Kidney (tissue), 14 donors: Measurements from ENCODE around the gene CCNG1. TPM values are rescaled to one million over a fixed set of nuclear protein-coding genes. Genes with fewer than 3 reads are reported as not detected.

ENCODE experiments used
- DNase-seq, 5 donors: peaks; one replicate each; pipeline ENCODE4 v3.0.0-alpha.2; 2013 to 2020
- FAIRE-seq: peaks from 2 replicates; lab custom pipeline; 2012; peaks lifted over from hg19 to GRCh38; lab: Jason Lieb, UNC
- H3K27ac ChIP-seq, 2 donors: one replicate each; pipeline ENCODE4 v1.7.0; 2013; ENCODE audit warnings: low read depth in 2 of 2, low read length in 2 of 2, inconsistent platforms in 1 of 2
- H3K27me3 ChIP-seq: one replicate; pipeline ENCODE4 v1.7.1; 2013; ENCODE audit warnings: low read length, inconsistent platforms; ENCODE audit not compliant: control insufficient read depth, insufficient read depth
- H3K36me3 ChIP-seq, 3 donors: one replicate each; pipeline versions ENCODE4 v1.7.0 to v1.7.1; 2013; ENCODE audit warnings: low read length in 3 of 3, control low read depth in 1 of 3, inconsistent platforms in 1 of 3; ENCODE audit not compliant: insufficient read depth in 3 of 3, control insufficient read depth in 2 of 3
- H3K4me1 ChIP-seq, 3 donors: one replicate each; pipeline versions ENCODE4 v1.7.0 to v1.7.1; 2013; ENCODE audit warnings: low read length in 3 of 3, inconsistent platforms in 1 of 3, low read depth in 1 of 3; ENCODE audit not compliant: control insufficient read depth in 2 of 3, insufficient read depth in 2 of 3
- H3K4me3 ChIP-seq, 3 donors: one replicate each; pipeline versions ENCODE4 v1.7.0 to v1.8.1; 2013; ENCODE audit warnings: low read length in 3 of 3, control low read depth in 1 of 3, inconsistent platforms in 1 of 3
- H3K9ac ChIP-seq, 3 donors: one replicate each; pipeline versions ENCODE4 v1.7.0 to v1.7.1; 2013; ENCODE audit warnings: low read length in 3 of 3, control low read depth in 1 of 3, inconsistent platforms in 1 of 3
- H3K9me3 ChIP-seq, 3 donors: one replicate each; pipeline versions ENCODE4 v1.7.0 to v1.7.1; 2013; ENCODE audit warnings: low read length in 3 of 3, control low read depth in 1 of 3, inconsistent platforms in 1 of 3; ENCODE audit not compliant: control insufficient read depth in 2 of 3, insufficient read depth in 1 of 3
- intact Hi-C: fragments of 100-400 bp; cut with DNase I; formaldehyde crosslinking; loops from one replicate; pipeline ENCODE4 v1.11.1; 2022
- polyA plus RNA-seq: library from polyadenylated mRNA; stranded (reverse); fragments of 350-450 nt; fragmentation: Illumina TruSeq; extraction: RNeasy Lipid Tissue Mini Kit (QIAGEN cat#74804); gene quantifications from one replicate; pipeline ENCODE4 v1.2.3, GENCODE V29; 2014; ENCODE audit warnings: low read depth, low replicate concordance; ENCODE audit not compliant: insufficient read depth
- total RNA-seq: library from RNA; stranded (reverse); fragmentation: NEBNext Ultra II Directional; extraction: Animal tissue kit (Norgen Biotek cat#: 25700); gene quantifications from one replicate; pipeline ENCODE4 v1.2.1, GENCODE V29; 2021
- TF ChIP-seq, protein P1 (sequence below): IDR thresholded peaks from 3 replicates; pipeline ENCODE4 v1.5.1; 2012; ENCODE audit warnings: mild to moderate bottlenecking, moderate library complexity, borderline replicate concordance; ENCODE audit not compliant: insufficient read depth; ENCODE audit errors: extremely low read depth
- donor health status: control.
- donor health status: control.
- donor health status: control.
- donor health status: control.
- donor health status: control.
- donor health status: DM: yes; HTN: yes; CAD: no.
- donor health status: Normal renal cell carcinoma (clear cell type).

CCNG1 gene
- total and polyA plus RNA-seq, 2 donors from 2014 or later: 127 to 132 TPM

DNA sequence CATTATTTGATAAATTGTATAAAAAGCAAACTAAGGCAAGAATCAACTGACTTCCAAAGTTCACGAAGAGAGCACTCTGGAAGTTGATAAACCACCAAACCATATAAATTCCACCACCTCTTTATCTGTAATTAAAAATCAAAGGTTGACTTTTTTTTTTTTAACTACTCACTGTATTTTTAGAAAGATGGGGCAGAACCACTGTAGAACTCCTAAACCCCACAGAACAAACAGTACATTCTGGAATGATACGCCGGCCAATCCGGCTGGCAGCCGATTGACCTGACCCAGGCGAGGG, 435 bp upstream of the CCNG1 start:
- Histone ChIP-seq H3K4me1 (peaks cover 0 to 22% (median 12%) of the 10 kb centered on the region in 3 donors), H3K9me3 (no peaks in the 10 kb centered on the region), H3K36me3 (peaks cover 3 to 13% (median 5%) of the 10 kb centered on the region in 3 donors), H3K9ac (peak overlapping the region; percentile 6 to 29 (median 21)), H3K4me3 (peak overlapping the region; percentile 69 to 86 (median 80)), H3K27me3 (no peaks in the 10 kb centered on the region), H3K27ac (peak overlapping the region; percentile 30 to 82)
- no peak for DNase-seq
- TF ChIP-seq, protein P1, sequence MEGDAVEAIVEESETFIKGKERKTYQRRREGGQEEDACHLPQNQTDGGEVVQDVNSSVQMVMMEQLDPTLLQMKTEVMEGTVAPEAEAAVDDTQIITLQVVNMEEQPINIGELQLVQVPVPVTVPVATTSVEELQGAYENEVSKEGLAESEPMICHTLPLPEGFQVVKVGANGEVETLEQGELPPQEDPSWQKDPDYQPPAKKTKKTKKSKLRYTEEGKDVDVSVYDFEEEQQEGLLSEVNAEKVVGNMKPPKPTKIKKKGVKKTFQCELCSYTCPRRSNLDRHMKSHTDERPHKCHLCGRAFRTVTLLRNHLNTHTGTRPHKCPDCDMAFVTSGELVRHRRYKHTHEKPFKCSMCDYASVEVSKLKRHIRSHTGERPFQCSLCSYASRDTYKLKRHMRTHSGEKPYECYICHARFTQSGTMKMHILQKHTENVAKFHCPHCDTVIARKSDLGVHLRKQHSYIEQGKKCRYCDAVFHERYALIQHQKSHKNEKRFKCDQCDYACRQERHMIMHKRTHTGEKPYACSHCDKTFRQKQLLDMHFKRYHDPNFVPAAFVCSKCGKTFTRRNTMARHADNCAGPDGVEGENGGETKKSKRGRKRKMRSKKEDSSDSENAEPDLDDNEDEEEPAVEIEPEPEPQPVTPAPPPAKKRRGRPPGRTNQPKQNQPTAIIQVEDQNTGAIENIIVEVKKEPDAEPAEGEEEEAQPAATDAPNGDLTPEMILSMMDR: no peak
- intact Hi-C loops: no loop called here
- FAIRE-seq: no peak

DNA sequence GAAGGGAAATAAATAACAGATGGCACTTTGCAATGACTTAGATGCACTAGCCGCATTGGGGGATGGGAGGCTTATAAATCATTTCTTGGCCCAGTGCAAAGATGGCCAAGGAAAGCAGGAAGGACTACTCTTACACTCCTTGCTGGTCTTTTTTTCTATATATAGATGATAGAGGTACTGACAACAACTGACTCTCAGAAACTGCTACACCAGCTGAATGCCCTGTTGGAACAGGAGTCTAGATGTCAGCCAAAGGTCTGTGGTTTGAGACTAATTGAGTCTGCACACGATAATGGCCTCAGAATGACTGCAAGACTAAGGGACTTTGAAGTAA, 1.7 kb downstream of the CCNG1 start:
- no peak for FAIRE-seq

DNA sequence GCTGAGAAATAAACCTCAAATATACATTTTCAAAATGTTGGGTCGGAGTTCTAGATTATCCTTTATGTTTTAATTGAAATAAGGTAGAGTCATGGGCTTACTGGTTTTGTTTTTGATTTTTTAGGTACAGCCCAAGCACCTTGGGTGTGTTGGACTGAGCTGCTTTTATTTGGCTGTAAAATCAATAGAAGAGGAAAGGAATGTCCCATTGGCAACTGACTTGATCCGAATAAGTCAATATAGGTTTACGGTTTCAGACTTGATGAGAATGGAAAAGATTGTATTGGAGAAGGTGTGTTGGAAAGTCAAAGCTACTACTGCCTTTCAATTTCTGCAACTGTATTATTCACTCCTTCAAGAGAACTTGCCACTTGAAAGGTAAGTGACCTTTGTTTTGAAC, 3.6 kb downstream of the CCNG1 start:
- Histone ChIP-seq H3K9ac (no peak overlapping the region), H3K27me3 (no peaks in the 10 kb centered on the region), H3K36me3 (peaks cover 11 to 49% (median 18%) of the 10 kb centered on the region in 3 donors), H3K27ac (no peak overlapping the region), H3K9me3 (no peaks in the 10 kb centered on the region), H3K4me3 (no peak overlapping the region), H3K4me1 (peaks cover 0 to 16% (median 8%) of the 10 kb centered on the region in 3 donors)
- TF ChIP-seq, protein P1: no peak
- FAIRE-seq: no peak
- DNase-seq: no peak
- intact Hi-C loops: no loop called here

More for the DNA sequence above, 1.7 kb downstream of the CCNG1 start:
- Histone ChIP-seq H3K27ac (no peak overlapping the region), H3K36me3 (peaks cover 8 to 30% (median 15%) of the 10 kb centered on the region in 3 donors), H3K9ac (no peak overlapping the region), H3K4me1 (peaks cover 0 to 16% (median 12%) of the 10 kb centered on the region in 3 donors), H3K4me3 (peak overlapping the region in 2 of 3 donors; percentile 71 to 86), H3K27me3 (no peaks in the 10 kb centered on the region), H3K9me3 (no peaks in the 10 kb centered on the region)
- peak in 1 of 5 donors; percentile 34 for DNase-seq
- intact Hi-C loops: no loop called here
- TF ChIP-seq, protein P1: no peak

DNA sequence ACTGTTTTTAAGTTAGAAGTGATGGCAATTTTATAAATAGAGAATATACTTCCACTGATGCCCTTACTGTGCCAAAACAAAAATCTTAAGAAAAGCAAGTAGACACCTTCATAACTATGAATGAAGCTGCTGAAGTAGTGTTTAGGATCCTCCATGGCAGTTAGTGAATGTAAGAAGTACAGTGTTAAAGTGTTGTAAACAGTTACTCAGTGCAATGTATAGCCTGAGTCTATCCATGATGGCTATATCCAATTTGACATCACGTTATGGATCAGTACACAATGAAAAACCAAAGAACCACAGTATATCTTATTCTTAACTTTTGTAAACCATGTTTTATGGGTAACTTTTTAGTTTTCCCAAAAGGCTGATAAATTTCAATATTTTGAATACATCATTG, 7.1 kb downstream of the CCNG1 start:
- Histone ChIP-seq H3K36me3 (peaks cover 19 to 68% (median 22%) of the 10 kb centered on the region in 3 donors), H3K9me3 (no peaks in the 10 kb centered on the region), H3K27ac (no peak overlapping the region), H3K9ac (no peak overlapping the region), H3K27me3 (no peaks in the 10 kb centered on the region), H3K4me3 (no peak overlapping the region), H3K4me1 (peaks cover 0 to 13% (median 4%) of the 10 kb centered on the region in 3 donors)
- intact Hi-C loops: no loop called here
- TF ChIP-seq, protein P1: no peak
- DNase-seq (no peak), FAIRE-seq (no peak)
